Measurements from ENCODE around the gene NUMB.

GRCh38 chr14:73476451-73476931 is 18.1 kb upstream of the NUMB start:
- TF ChIP-seq CTCF (IDR thresholded peaks at IDR 0.05) = no peak
- TF ChIP-seq EP300 (IDR thresholded peaks at IDR 0.05) = no peak
